Measurements from ENCODE around the gene PDE2A. TPM values are rescaled to one million over a fixed set of nuclear protein-coding genes. Genes with fewer than 3 reads are reported as not detected.

PDE2A gene
- total RNA-seq, 1 experiment from 2014 or later, result 0.58 TPM

GRCh38 chr11:72592698-72593495 lies 81.3 kb downstream of the PDE2A start:
- BruUV-seq (replicated peaks), result no TSS peak
- DNase-seq (ENCODE audit: low spot score), result no peak
- CTCF ChIA-PET, result no interaction called here
- Histone ChIP-seq H3K4me3 (ENCODE audit: low read depth, low read length, poor library complexity, severe bottlenecking) (no peak overlapping the region), H3K27me3 (replicated peaks; ENCODE audit: insufficient read depth, low read depth, low read length, poor library complexity) (peaks cover 28% of the 10 kb centered on the region), H3K9me3 (ENCODE audit: low read depth, low read length, poor library complexity, severe bottlenecking) (no peaks in the 10 kb centered on the region), H3K4me1 (ENCODE audit: insufficient read depth, low read length, poor library complexity, severe bottlenecking) (peaks cover 10% of the 10 kb centered on the region), H3K27ac (ENCODE audit: low read depth, low read length, poor library complexity, severe bottlenecking) (no peak overlapping the region), H3K36me3 (ENCODE audit: insufficient read depth, low read length, poor library complexity, severe bottlenecking) (no peaks in the 10 kb centered on the region)
- intact Hi-C loops (cut with micrococcal nuclease; ENCODE audit: unreplicated experiment), result no loop called here
- TF ChIP-seq CTCF (conservative IDR thresholded peaks at IDR 0.05; ENCODE audit: low read depth, low read length), result no peak
- no peak for TF ChIP-seq EZH2 (IDR thresholded peaks at IDR 0.05; ENCODE audit: borderline replicate concordance, low read depth, low read length, poor library complexity, severe bottlenecking)
- POLR2A ChIA-PET (ENCODE audit: low non-redundant PET), result no interaction called here

GRCh38 chr11:72591785-72592502 lies 82.3 kb downstream of the PDE2A start:
- TF ChIP-seq CTCF (conservative IDR thresholded peaks at IDR 0.05; ENCODE audit: low read depth, low read length), result no peak
- no peak for TF ChIP-seq EZH2 (IDR thresholded peaks at IDR 0.05; ENCODE audit: borderline replicate concordance, low read depth, low read length, poor library complexity, severe bottlenecking)
- no TSS peak for BruUV-seq (replicated peaks)
- ChIA-PET POLR2A (ENCODE audit: low non-redundant PET) (no interaction called here), CTCF (no interaction called here)
- Histone ChIP-seq H3K27ac (ENCODE audit: low read depth, low read length, poor library complexity, severe bottlenecking) (no peak overlapping the region), H3K27me3 (replicated peaks; ENCODE audit: insufficient read depth, low read depth, low read length, poor library complexity) (peaks cover 28% of the 10 kb centered on the region), H3K4me3 (ENCODE audit: low read depth, low read length, poor library complexity, severe bottlenecking) (no peak overlapping the region), H3K4me1 (ENCODE audit: insufficient read depth, low read length, poor library complexity, severe bottlenecking) (peaks cover 10% of the 10 kb centered on the region), H3K9me3 (ENCODE audit: low read depth, low read length, poor library complexity, severe bottlenecking) (no peaks in the 10 kb centered on the region), H3K36me3 (ENCODE audit: insufficient read depth, low read length, poor library complexity, severe bottlenecking) (no peaks in the 10 kb centered on the region)
- peak; percentile 66 for DNase-seq (ENCODE audit: low spot score)
- intact Hi-C loops (cut with micrococcal nuclease; ENCODE audit: unreplicated experiment), result no loop called here

GRCh38 chr11:72591023-72591422 lies 83.2 kb downstream of the PDE2A start:
- BruUV-seq (replicated peaks), result no TSS peak
- Histone ChIP-seq H3K36me3 (ENCODE audit: insufficient read depth, low read length, poor library complexity, severe bottlenecking) (no peaks in the 10 kb centered on the region), H3K27ac (ENCODE audit: low read depth, low read length, poor library complexity, severe bottlenecking) (no peak overlapping the region), H3K4me1 (ENCODE audit: insufficient read depth, low read length, poor library complexity, severe bottlenecking) (peaks cover 10% of the 10 kb centered on the region), H3K27me3 (replicated peaks; ENCODE audit: insufficient read depth, low read depth, low read length, poor library complexity) (peaks cover 28% of the 10 kb centered on the region), H3K9me3 (ENCODE audit: low read depth, low read length, poor library complexity, severe bottlenecking) (no peaks in the 10 kb centered on the region), H3K4me3 (ENCODE audit: low read depth, low read length, poor library complexity, severe bottlenecking) (no peak overlapping the region)
- intact Hi-C loops (cut with micrococcal nuclease; ENCODE audit: unreplicated experiment), result no loop called here
- ChIA-PET CTCF (interaction anchor here (0.6 kb wide), 1 partner anchor 744 kb away, joined by 4 read pairs; no protein-coding TSS in a partner anchor), POLR2A (ENCODE audit: low non-redundant PET) (no interaction called here)
- no peak for DNase-seq (ENCODE audit: low spot score)
- no peak for TF ChIP-seq CTCF (conservative IDR thresholded peaks at IDR 0.05; ENCODE audit: low read depth, low read length)
- no peak for TF ChIP-seq EZH2 (IDR thresholded peaks at IDR 0.05; ENCODE audit: borderline replicate concordance, low read depth, low read length, poor library complexity, severe bottlenecking)
